HCT116 (cell line): ENCODE measurements around the gene DLST. TPM values are rescaled to one million over a fixed set of nuclear protein-coding genes. Genes with fewer than 3 reads are reported as not detected.

Experiments
- ATAC-seq: fragments of 200-7000 bp; cut with Tn5 transposase; 2 replicates; pipeline ENCODE4 v1.9.1; 2020; ENCODE audit warnings: mild to moderate bottlenecking, moderate library complexity
- BruUV-seq: library from RNA; stranded (reverse); fragments of 400-500 nt; replicated peaks from 2 replicates; lab custom pipeline; 2021; lab: Mats Ljungman, UMichigan
- CTCF ChIA-PET: fragments of 300-600 bp; sonication (Branson Sonifier 250); formaldehyde crosslinking; loops from one replicate; lab custom pipeline; 2021; ENCODE audit warnings: antibody characterized with exemption; lab: Charles Lee
- POLR2A ChIA-PET: fragments of 300-600, 350-600 bp; sonication (Branson Sonifier 250); formaldehyde crosslinking; loops from one replicate; lab custom pipeline; 2021; ENCODE audit warnings: antibody characterized with exemption; lab: Charles Lee
- RAD21 ChIA-PET, 2 experiments: fragments of 300-600 bp; sonication (Branson Sonifier 250); formaldehyde crosslinking; loops; one replicate each; lab custom pipeline; 2023; ENCODE audit warnings: low total read pairs in 2 of 2; ENCODE audit not compliant: uncharacterized antibody in 2 of 2, unreplicated experiment in 2 of 2, low non-redundant PET in 1 of 2; lab: Charles Lee
- DNase-seq: peaks from one replicate; pipeline ENCODE4 v3.0.0-alpha.2; 2010; ENCODE audit warnings: low read depth, low spot score
- H2AFZ ChIP-seq: fragments of 200-600 bp; shearing (Covaris generic), sonication (generic); 2 replicates; pipeline ENCODE4 v1.6.1; 2017; ENCODE audit warnings: low read depth, mixed run types, mixed read lengths, antibody characterized with exemption, low read length; ENCODE audit not compliant: poor library complexity, severe bottlenecking
- H3K27ac ChIP-seq: 2 replicates; pipeline ENCODE4 v1.5.1; 2012; ENCODE audit warnings: low read depth, low read length
- H3K27me3 ChIP-seq: fragments of 200-600 bp; sonication (generic); 2 replicates; pipeline ENCODE4 v1.6.1; 2016; ENCODE audit warnings: mixed run types, low read length, mixed read lengths; ENCODE audit not compliant: insufficient read depth
- H3K36me3 ChIP-seq, 2 experiments: fragments of 200-500 bp in 1 of 2; fragments of 200-600 bp in 1 of 2; sonication (Bioruptor generic) in 1 of 2; sonication (generic) in 1 of 2; 2 replicates each; pipeline versions ENCODE4 v1.5.1 to v1.6.1; 2014 to 2016; ENCODE audit warnings: low read length in 2 of 2, inconsistent platforms in 1 of 2, mixed read lengths in 1 of 2, mixed run types in 1 of 2; ENCODE audit not compliant: insufficient read depth in 2 of 2, control insufficient read depth in 1 of 2
- H3K4me1 ChIP-seq, 2 experiments: fragments of 200-600 bp in 1 of 2; sonication (generic) in 1 of 2; 2 replicates each; pipeline versions ENCODE4 v1.5.1 to v1.6.1; 2012 to 2017; ENCODE audit warnings: low read length in 2 of 2, inconsistent platforms in 1 of 2, mild to moderate bottlenecking in 1 of 2, mixed read lengths in 1 of 2, mixed run types in 1 of 2, moderate library complexity in 1 of 2; ENCODE audit not compliant: insufficient read depth in 2 of 2, control insufficient read depth in 1 of 2
- H3K4me2 ChIP-seq: fragments of 200-600 bp; sonication (generic); 2 replicates; pipeline ENCODE4 v1.6.1; 2017; ENCODE audit warnings: mixed run types, low read length, mixed read lengths
- H3K4me3 ChIP-seq, 2 experiments: fragments of 200-600 bp in 1 of 2; sonication (generic) in 1 of 2; replicated peaks in 1 of 2; 2 replicates each; pipeline ENCODE4 v1.5.1; 2011 to 2016; ENCODE audit warnings: low read length in 2 of 2, control low read depth in 1 of 2, low read depth in 1 of 2, mild to moderate bottlenecking in 1 of 2, mixed read lengths in 1 of 2, mixed run types in 1 of 2
- H3K79me2 ChIP-seq: fragments of 200-600 bp; sonication (generic); 2 replicates; pipeline ENCODE4 v1.6.1; 2017; ENCODE audit warnings: mild to moderate bottlenecking, mixed run types, low read length, moderate library complexity, mixed read lengths; ENCODE audit not compliant: insufficient read depth
- H3K9ac ChIP-seq: fragments of 200-600 bp; sonication (generic); 2 replicates; pipeline ENCODE4 v1.6.1; 2016; ENCODE audit warnings: low read length, mixed read lengths
- H3K9me2 ChIP-seq: fragments of 200-600 bp; sonication (generic), shearing (Covaris generic); 2 replicates; pipeline ENCODE4 v1.6.1; 2017; ENCODE audit warnings: mixed run types, mild to moderate bottlenecking, moderate library complexity; ENCODE audit not compliant: insufficient read depth
- H3K9me3 ChIP-seq, 2 experiments: fragments of 200-500 bp in 1 of 2; fragments of 200-600 bp in 1 of 2; sonication (Bioruptor generic) in 1 of 2; sonication (generic) in 1 of 2; 2 replicates each; pipeline ENCODE4 v1.6.1; 2014 to 2017; ENCODE audit warnings: low read length in 2 of 2, mixed read lengths in 2 of 2, inconsistent platforms in 1 of 2, low read depth in 1 of 2, mild to moderate bottlenecking in 1 of 2, mixed run types in 1 of 2, moderate library complexity in 1 of 2; ENCODE audit not compliant: control insufficient read depth in 1 of 2, insufficient read depth in 1 of 2
- H4K20me1 ChIP-seq: fragments of 200-600 bp; sonication (generic), shearing (Covaris generic); 2 replicates; pipeline ENCODE4 v1.6.1; 2017; ENCODE audit warnings: mixed run types, mild to moderate bottlenecking, moderate library complexity; ENCODE audit not compliant: insufficient read depth
- CEBPB ChIP-seq: IDR thresholded peaks from 2 replicates; pipeline ENCODE4 v1.6.1; 2012; ENCODE audit warnings: low read depth
- RAD21 ChIP-seq: IDR thresholded peaks from 2 replicates; pipeline ENCODE4 v1.6.1; 2012; ENCODE audit warnings: low read depth, mild to moderate bottlenecking
- intact Hi-C: fragments of 100-400 bp; cut with micrococcal nuclease; formaldehyde crosslinking; loops from 2 replicates; pipeline ENCODE4 v1.10.0; 2022
- total RNA-seq: library from RNA; stranded (reverse); gene quantifications from one replicate; pipeline ENCODE4 v1.2.1, GENCODE V29; 2021; ENCODE audit not compliant: unreplicated experiment
- TF ChIP-seq, protein P1 (sequence below), 3 experiments: fragments of 200-600 bp in 1 of 3; sonication (generic) in 1 of 3; IDR thresholded peaks in 2 of 3; conservative IDR thresholded peaks in 1 of 3; 2 replicates each; pipeline ENCODE4 v1.5.1; 2012 to 2017; ENCODE audit warnings: low read depth in 2 of 3, low read length in 2 of 3, antibody characterized with exemption in 1 of 3, borderline replicate concordance in 1 of 3, control low read depth in 1 of 3, mild to moderate bottlenecking in 1 of 3, mixed read lengths in 1 of 3, mixed run types in 1 of 3, moderate library complexity in 1 of 3; ENCODE audit not compliant: insufficient read depth in 1 of 3

The DLST gene
- total RNA-seq, 1 experiment from 2014 or later: 101 TPM

GRCh38 chr14:74942608-74943007 is 60.9 kb downstream of the DLST start (continued):
- TF ChIP-seq, protein P1, sequence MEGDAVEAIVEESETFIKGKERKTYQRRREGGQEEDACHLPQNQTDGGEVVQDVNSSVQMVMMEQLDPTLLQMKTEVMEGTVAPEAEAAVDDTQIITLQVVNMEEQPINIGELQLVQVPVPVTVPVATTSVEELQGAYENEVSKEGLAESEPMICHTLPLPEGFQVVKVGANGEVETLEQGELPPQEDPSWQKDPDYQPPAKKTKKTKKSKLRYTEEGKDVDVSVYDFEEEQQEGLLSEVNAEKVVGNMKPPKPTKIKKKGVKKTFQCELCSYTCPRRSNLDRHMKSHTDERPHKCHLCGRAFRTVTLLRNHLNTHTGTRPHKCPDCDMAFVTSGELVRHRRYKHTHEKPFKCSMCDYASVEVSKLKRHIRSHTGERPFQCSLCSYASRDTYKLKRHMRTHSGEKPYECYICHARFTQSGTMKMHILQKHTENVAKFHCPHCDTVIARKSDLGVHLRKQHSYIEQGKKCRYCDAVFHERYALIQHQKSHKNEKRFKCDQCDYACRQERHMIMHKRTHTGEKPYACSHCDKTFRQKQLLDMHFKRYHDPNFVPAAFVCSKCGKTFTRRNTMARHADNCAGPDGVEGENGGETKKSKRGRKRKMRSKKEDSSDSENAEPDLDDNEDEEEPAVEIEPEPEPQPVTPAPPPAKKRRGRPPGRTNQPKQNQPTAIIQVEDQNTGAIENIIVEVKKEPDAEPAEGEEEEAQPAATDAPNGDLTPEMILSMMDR (IDR thresholded peaks at IDR 0.05 in 2 of 3, conservative IDR thresholded peaks at IDR 0.05 in 1 of 3; ENCODE audit: borderline replicate concordance in 1 of 3, insufficient read depth in 1 of 3, low read depth in 2 of 3, low read length in 2 of 3): no peak

GRCh38 chr14:74945261-74945851 is 63.6 kb downstream of the DLST start:
- no peak overlapping the region for H2AFZ ChIP-seq
- ATAC-seq: peak; percentile 60
- intact Hi-C loops: no loop called here

More at GRCh38 chr14:74945261-74945851, 63.6 kb downstream of the DLST start:
- Histone ChIP-seq H3K9me2 (no peaks in the 10 kb centered on the region), H3K4me2 (no peak overlapping the region), H3K9ac (no peak overlapping the region), H3K36me3 (no peaks in the 10 kb centered on the region), H3K9me3 (no peaks in the 10 kb centered on the region), H4K20me1 (no peaks in the 10 kb centered on the region), H3K4me3 (no peak overlapping the region), H3K27me3 (no peaks in the 10 kb centered on the region), H3K79me2 (no peaks in the 10 kb centered on the region), H3K27ac (no peak overlapping the region), H3K4me1 (peaks cover 0 to 1% of the 10 kb centered on the region in 2 experiments; a peak in 2 of 4 replicates)
- ChIA-PET POLR2A (no interaction called here), RAD21 (interaction anchor here (1.2 kb wide), 2 partner anchors 22 to 143 kb away, joined by 4 to 5 read pairs; partner anchors contain the start of gene RPS6KL1 (in 1 of the 2)), CTCF (interaction anchor here (0.6 to 3.0 kb wide), 21 partner anchors 9 to 314 kb away, joined by 3 to 29 read pairs (median 4); partner anchors contain the start of genes ACYP1, EIF2B2, MLH3 and PGF)
- no TSS peak for BruUV-seq
- peak; percentile 28 for TF ChIP-seq RAD21
- no peak for TF ChIP-seq CEBPB
- TF ChIP-seq, protein P1 (IDR thresholded peaks at IDR 0.05 in 2 of 3, conservative IDR thresholded peaks at IDR 0.05 in 1 of 3; ENCODE audit: borderline replicate concordance in 1 of 3, insufficient read depth in 1 of 3, low read depth in 2 of 3, low read length in 2 of 3): peak; percentile 52 to 79 (median 76); a peak in 5 of 6 replicates
- peak; percentile 27 for DNase-seq
